Amniotic epithelial cell (primary cell): ENCODE results near the gene BIRC6.
"Not testable (repeated sequence)": the region's sequence is repeated elsewhere in the genome, so short reads cannot be mapped to it uniquely, and the experiment has no call there.

Experiments
- DNase-seq: peaks from one replicate; pipeline ENCODE4 v3.0.0-alpha.2; 2010; ENCODE audit warnings: low read depth

BIRC6 gene

GRCh38 chr2:32452338-32453064 lies 95.7 kb downstream of the BIRC6 start:
- DNase-seq, result no peak

- DNase-seq, result no peak
Measured at GRCh38 chr2:32453242-32454062, 96.6 kb downstream of the BIRC6 start.

- no peak for DNase-seq
Measured at GRCh38 chr2:32455816-32456215, 99.0 kb downstream of the BIRC6 start.

GRCh38 chr2:32456808-32457207 lies 100.0 kb downstream of the BIRC6 start:
- no peak for DNase-seq

- DNase-seq, result no peak
Measured at GRCh38 chr2:32457814-32458213, 101.0 kb downstream of the BIRC6 start.

- DNase-seq, result not testable (repeated sequence)
Measured at GRCh38 chr2:32460861-32461260, 104.0 kb downstream of the BIRC6 start.

- no peak for DNase-seq
Measured at GRCh38 chr2:32463110-32463509, 106.3 kb downstream of the BIRC6 start.

- no peak for DNase-seq
Measured at GRCh38 chr2:32464431-32464830, 107.6 kb downstream of the BIRC6 start.

GRCh38 chr2:32472605-32473004 lies 115.8 kb downstream of the BIRC6 start:
- DNase-seq, result no peak

- no peak for DNase-seq
Measured at GRCh38 chr2:32474381-32474780, 117.6 kb downstream of the BIRC6 start.

- peak; percentile 59 for DNase-seq
Measured at GRCh38 chr2:32478889-32479620, 122.2 kb downstream of the BIRC6 start.

GRCh38 chr2:32479993-32480392 lies 123.2 kb downstream of the BIRC6 start:
- DNase-seq, result no peak

- no peak for DNase-seq
Measured at GRCh38 chr2:32482471-32482870, 125.6 kb downstream of the BIRC6 start.

GRCh38 chr2:32484937-32485336 lies 128.1 kb downstream of the BIRC6 start:
- DNase-seq, result peak; percentile 97

GRCh38 chr2:32485399-32485798 lies 128.6 kb downstream of the BIRC6 start:
- DNase-seq, result no peak

- no peak for DNase-seq
Measured at GRCh38 chr2:32489061-32489460, 132.2 kb downstream of the BIRC6 start.

- DNase-seq, result no peak
Measured at GRCh38 chr2:32491346-32491745, 134.5 kb downstream of the BIRC6 start.

- peak; percentile 29 for DNase-seq
Measured at GRCh38 chr2:32495139-32495538, 138.3 kb downstream of the BIRC6 start.

- no peak for DNase-seq
Measured at GRCh38 chr2:32496662-32497061, 139.8 kb downstream of the BIRC6 start.

- DNase-seq, result no peak
Measured at GRCh38 chr2:32498306-32498705, 141.5 kb downstream of the BIRC6 start.

- DNase-seq, result peak; percentile 30
Measured at GRCh38 chr2:32502941-32503340, 146.1 kb downstream of the BIRC6 start.

GRCh38 chr2:32504877-32505478 lies 148.2 kb downstream of the BIRC6 start:
- DNase-seq, result no peak
